ENCODE data around the gene NLGN2.

The NLGN2 gene

GRCh38 chr17:7438656-7439460 is 31.2 kb downstream of the NLGN2 start:
- DNase-seq = no peak

DNA sequence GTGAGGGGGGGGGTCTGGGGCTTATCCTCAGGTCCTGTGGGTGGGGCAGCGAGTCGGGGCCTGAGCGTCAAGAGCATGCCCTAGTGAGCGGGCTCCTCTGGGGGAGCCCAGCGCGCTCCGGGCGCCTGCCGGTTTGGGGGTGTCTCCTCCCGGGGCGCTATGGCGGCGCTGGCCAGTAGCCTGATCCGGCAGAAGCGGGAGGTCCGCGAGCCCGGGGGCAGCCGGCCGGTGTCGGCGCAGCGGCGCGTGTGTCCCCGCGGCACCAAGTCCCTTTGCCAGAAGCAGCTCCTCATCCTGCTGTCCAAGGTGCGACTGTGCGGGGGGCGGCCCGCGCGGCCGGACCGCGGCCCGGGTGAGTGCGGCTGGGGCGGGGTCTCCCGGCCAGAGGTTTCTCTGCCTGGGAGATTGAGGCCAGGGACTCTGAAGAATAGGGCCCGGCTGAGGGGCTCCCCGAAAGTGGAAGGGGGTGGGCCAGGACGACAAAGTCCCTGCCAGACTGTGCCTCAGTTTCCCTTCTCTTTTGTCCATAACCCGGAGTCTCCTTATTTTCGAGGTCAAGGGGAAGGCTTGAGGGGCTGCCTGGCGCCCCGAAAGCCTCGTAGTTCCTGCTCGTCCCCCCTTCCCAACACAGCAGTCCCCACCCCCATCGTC is 31.9 kb downstream of the NLGN2 start, which contains the start of gene FGF11:
TSS of gene FGF11 (plus strand) at position 51 of the 651 bp plus-strand sequence. CDS start at position 160, 109 bp downstream.
- DNase-seq = no peak

GRCh38 chr17:7440113-7440833 is 32.6 kb downstream of the NLGN2 start:
- DNase-seq = peak; percentile 41

DNA sequence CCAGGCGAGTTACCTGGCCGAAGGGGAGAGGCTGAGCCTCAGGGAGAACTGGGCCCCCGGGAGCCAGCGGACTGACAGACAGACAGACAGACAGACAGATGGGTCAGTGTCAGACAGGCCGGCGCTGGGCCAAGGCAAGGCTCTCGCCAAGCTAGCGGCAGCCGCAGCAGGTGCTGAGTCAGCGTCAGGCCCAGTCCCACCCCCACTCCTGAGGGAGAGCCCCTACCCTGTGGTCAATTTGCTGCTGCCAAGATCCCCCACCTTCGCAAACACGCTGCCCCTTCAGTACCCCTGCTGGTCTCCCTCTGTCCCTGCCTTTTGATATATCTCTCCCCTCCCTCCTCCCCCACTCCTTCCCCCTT is 33.2 kb downstream of the NLGN2 start:
- no peak for DNase-seq

DNA sequence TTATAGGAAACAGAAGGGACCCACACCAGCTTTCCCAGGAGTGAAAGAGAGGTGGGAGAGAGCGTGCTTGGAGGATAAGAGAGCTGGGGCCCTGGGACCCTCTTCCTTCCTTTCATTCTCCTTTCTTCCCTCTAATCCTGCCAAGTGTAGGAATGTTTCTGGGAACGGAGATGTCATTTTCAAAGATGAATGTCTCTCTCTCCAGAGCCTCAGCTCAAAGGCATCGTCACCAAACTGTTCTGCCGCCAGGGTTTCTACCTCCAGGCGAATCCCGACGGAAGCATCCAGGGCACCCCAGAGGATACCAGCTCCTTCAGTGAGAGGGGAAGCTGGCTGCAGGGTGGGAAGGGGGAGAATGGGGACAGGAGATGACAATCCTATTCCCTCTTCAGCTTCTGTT is 33.6 kb downstream of the NLGN2 start:
- no peak for DNase-seq

DNA sequence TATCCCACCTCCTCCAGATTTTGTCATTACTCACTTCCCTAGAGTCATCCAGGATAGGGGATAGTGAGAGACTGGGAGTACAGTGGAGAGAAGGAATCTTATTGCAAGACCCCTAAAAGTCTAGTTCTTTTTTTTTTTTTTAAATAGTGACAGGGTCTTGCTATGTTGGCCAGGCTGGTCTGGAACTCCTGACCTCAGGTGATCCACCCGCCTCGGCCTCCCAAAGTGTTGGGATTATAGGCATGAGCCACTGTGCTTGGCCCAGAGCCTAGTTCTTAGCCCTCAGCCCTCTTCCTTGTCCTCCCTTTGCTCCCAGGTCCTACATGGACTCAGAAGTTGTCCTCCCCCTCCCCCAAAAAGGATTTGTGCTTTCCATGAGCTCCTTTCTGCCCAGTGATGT is 34.5 kb downstream of the NLGN2 start:
- DNase-seq = no peak

- DNase-seq = no peak
Measured at GRCh38 chr17:7443499-7444485, 36.1 kb downstream of the NLGN2 start.

GRCh38 chr17:7444682-7445618 is 37.3 kb downstream of the NLGN2 start, which contains the start of gene CHRNB1:
Gene CHRNB1, plus strand, starts transcription at chr17:7445061. Its CDS starts 67 bp downstream, at chr17:7445128.
- no peak for DNase-seq

- peak; percentile 47 for DNase-seq
Measured at GRCh38 chr17:7445619-7445968, 37.9 kb downstream of the NLGN2 start.

DNA sequence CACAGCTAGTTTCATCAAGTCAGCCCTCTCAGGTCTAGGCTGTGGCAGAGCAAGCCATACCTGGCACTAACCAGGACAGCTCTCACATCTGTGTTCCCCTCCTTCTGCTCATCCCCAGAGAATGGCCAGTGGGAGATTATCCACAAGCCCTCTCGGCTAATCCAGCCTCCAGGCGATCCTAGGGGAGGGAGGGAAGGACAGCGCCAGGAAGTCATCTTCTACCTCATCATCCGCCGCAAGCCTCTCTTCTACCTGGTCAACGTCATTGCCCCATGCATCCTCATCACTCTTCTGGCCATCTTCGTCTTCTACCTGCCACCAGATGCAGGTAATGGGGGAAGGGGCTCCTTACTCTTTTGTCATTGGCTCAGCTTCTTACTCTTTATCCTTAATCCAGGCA is 40.8 kb downstream of the NLGN2 start:
- DNase-seq = no peak

- DNase-seq = no peak
Measured at GRCh38 chr17:7459961-7460545, 52.4 kb downstream of the NLGN2 start.

DNA sequence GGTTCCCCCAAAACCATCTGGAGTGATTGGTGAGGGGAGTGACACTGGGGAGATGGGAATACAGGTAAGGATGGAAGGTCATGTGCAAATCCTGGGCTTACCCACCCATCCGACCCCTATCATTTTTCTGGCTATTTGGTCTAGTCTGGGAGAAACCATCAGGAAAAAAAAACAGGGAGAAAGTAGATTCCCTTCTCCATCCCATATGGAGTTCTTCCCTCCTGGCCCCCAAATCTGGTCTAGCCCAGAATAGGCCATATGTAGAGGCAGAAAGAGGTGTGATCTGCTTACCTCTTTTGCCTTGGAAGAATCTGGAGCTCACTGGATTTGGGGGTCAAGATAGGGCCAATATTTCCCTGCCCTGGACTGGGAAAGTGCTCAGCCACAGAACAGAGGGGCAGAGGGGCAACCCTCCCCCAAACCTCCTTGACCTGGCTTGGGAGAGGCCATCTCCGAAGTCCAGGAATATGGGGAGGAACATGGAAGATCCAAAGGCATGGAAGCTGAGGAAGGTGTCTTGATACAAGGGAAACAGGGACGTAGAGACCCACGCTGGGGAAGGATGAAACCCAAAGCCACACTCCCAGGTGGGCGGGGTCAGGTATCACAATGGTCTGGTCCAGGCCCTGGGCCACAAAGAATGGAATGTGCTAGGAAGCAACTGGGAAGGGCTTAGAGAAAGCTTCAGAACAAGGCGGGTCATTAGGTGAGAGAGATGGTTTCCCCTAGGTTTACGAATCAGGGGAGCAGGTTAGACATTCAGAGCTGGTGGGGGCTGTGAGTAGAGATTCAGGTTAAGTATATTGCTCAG is 53.4 kb downstream of the NLGN2 start:
- no peak for DNase-seq

GRCh38 chr17:7462474-7463371 is 55.1 kb downstream of the NLGN2 start:
- no peak for DNase-seq

- no peak for DNase-seq
Measured at GRCh38 chr17:7463372-7463846, 55.8 kb downstream of the NLGN2 start.

GRCh38 chr17:7464081-7464480 is 56.4 kb downstream of the NLGN2 start:
- DNase-seq = no peak

GRCh38 chr17:7465597-7466275 is 58.1 kb downstream of the NLGN2 start:
- DNase-seq = no peak

DNA sequence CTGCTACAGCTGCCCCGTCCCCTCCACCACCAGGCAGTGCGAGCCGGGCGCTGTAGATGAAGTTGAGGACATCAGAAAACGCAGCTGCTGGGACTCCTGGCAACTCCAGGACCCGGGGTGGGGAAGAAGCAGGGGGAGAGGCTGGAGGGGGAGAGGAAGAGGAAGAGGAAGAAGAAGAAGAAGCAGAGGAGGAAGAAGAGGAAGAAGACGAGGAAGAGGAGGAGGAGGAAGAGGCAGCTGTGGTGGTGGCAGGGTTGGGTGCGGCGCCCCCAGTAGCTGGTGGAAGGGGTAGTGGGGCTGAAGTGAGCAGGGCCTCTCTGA is 58.6 kb downstream of the NLGN2 start:
- DNase-seq = no peak

GRCh38 chr17:7466639-7467341 is 59.1 kb downstream of the NLGN2 start:
- no peak for DNase-seq
